Esophagus squamous epithelium (tissue), 4 donors: ENCODE data around the gene RHOV.

Source experiments
- CTCF ChIP-seq, 6 experiments: fragments of 450-650 bp in 4 of 6; fragments of 200-600 bp in 2 of 6; sonication (generic) in 2 of 6; IDR thresholded peaks; one replicate each; pipeline ENCODE4 v1.5.1; 2016 to 2019; ENCODE audit warnings: antibody characterized with exemption in 6 of 6, mild to moderate bottlenecking in 4 of 6, moderate library complexity in 4 of 6
- POLR2A ChIP-seq, 4 donors: fragments of 450-650 bp; IDR thresholded peaks; one replicate each; pipeline ENCODE4 v1.6.1; 2017; ENCODE audit warnings: antibody characterized with exemption in 4 of 4, mild to moderate bottlenecking in 4 of 4, moderate library complexity in 3 of 4

DNA sequence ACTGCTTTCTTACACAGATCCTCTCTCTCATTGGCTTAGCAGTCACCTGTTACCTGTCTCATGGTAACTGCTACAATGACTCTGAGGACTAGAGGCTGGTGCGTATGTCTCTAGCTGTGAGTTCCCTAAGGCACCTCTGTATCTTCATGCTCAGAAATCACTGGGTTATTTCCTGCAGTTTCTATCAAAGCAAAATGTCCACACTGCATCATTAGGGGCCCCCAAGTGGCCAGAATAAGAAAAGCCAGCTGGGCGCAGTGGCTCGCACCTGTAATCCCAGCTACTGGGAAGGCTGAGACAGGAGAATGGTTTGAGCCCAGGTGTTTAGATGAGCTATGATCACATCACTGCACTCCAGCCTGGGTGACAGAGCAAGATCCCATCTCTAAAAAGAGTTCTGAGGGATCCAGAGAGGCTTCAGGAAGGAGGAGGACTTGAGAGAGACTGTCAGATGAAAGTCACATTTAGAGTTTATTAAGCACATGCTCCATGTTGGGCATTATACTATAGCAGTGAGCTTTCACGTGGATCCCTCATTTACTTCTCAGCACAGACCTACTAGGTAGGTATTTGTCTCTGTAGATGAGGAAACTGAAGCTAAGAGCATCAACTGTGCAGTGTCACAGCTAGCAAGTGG, 17.9 kb upstream of the RHOV start:
- TF ChIP-seq CTCF (IDR thresholded peaks at IDR 0.05) (peak; percentile 60 to 82 (median 71)), POLR2A (IDR thresholded peaks at IDR 0.05) (no peak)
